ENCODE measurements around the gene TCP11. TPM values are rescaled to one million over a fixed set of nuclear protein-coding genes. Genes with fewer than 3 reads are reported as not detected.

TCP11 gene
- total RNA-seq, result not detected

DNA sequence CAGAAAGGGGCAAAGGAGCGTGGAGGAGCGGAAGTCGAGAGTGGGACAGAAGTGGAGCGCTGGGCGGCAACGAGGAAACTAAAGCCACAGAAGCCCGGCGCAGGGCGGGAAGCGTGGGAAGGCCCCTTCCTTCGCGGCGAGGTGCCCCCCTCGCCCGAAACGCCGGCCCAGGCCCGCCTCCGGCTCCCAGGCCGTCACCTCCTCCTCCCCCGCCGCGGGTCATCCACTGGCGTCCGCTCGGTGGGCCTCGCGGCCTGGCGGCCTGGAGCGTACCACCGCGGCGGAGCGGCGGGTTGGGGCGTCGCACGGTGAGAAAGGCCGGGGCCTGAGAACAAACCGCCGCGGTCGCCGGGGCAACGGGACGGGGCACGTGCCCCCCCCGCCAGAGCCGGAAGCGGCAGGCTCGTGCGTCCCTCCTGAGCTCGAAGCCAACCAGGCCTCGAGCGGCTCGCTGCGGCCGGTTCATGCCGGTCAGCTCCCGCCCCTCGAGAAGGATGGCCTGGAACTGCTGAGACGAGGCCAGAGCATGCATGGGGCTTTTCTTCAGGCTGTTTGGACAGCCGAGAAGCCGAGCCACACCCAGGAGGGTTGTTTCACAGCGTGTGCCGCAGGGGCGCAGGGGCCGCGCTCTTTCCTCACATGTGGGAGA, at the start of gene TCP11:
Gene TCP11 (minus strand): TSS at position 333 of the 649 bp plus-strand sequence. CDS start 469 bp downstream, outside the sequence.
- ATAC-seq, result peak; percentile 39
- Mint-ChIP-seq H3K27me3 (peaks cover 22% of the 10 kb centered on the region), H3K36me3 (ENCODE audit: low read depth) (no peaks in the 10 kb centered on the region), H3K4me1 (peaks cover 13% of the 10 kb centered on the region), H3K9me3 (ENCODE audit: low read depth) (no peaks in the 10 kb centered on the region), H3K27ac (no peak within 1 kb of the TSS), H3K4me3 (no peak within 1 kb of the TSS)
- intact Hi-C loops (cut with DNase I, micrococcal nuclease), result loop anchor here in 1 of 2 experiments (2.0 to 10.0 kb wide), 4 partner anchors 384 to 679 kb away; partner anchors contain the start of gene SNRPC
- ChIA-PET CTCF (interaction anchor here (0.7 to 2.6 kb wide), 3 partner anchors 65 to 118 kb away, joined by 4 to 27 read pairs (median 7); partner anchors contain the start of gene ZNF76), POLR2A (no interaction called here)
- peak; percentile 54 for DNase-seq

DNA sequence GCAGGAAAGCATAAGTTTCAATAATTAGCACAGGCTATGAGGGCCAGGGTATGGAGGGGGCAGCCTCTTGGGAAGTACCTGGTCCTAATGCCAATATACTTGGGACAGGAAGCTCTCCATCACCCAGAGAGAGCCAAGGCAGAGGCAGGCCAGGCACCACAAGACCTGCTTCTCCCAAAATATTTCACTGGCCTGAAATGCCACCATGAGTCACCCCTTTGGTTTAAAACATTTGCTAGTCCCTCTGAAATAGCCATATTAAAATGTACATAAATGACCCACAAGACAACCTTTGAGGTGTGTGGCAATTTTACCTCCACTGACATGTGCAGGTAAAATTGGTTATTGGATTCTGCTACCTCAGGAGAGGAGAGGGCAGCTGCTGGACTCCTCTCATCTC, 49.2 kb upstream of the TCP11 start:
- H3K4me3 Mint-ChIP-seq, result no peak overlapping the region
- intact Hi-C loops (cut with DNase I, micrococcal nuclease), result no loop called here
- no peaks in the 10 kb centered on the region for H3K4me1 Mint-ChIP-seq
- no peaks in the 10 kb centered on the region for H3K9me3 Mint-ChIP-seq (ENCODE audit: low read depth)
- H3K36me3 Mint-ChIP-seq (ENCODE audit: low read depth), result no peaks in the 10 kb centered on the region
- no peak overlapping the region for H3K27ac Mint-ChIP-seq
- H3K27me3 Mint-ChIP-seq, result peaks cover 3% of the 10 kb centered on the region
- ATAC-seq (no peak), DNase-seq (no peak)
- ChIA-PET POLR2A (no interaction called here), CTCF (interaction anchor here (0.6 to 1.5 kb wide), 3 partner anchors 14 to 96 kb away, joined by 3 to 5 read pairs (median 3); no protein-coding TSS in a partner anchor)

DNA sequence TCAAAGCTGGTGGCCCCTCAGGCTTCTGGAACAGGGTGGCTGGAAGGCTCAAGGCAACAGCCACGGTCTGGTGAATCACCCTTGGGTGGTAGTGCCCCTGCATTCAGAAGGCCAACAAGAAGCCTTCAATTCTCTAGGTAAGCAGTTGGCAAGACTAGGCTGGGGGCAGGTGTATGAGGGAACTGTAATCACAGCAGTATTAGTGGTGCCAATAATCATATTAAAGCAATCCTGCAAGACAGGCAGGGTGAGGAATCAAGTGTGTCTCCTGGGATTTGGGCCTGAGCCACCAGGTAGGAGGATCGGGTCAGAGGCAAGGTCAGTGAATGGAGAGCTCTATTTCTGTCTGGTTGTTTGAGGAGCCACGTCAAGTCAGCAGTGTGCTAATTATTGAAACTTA, 47.7 kb upstream of the TCP11 start:
- ATAC-seq (no peak), DNase-seq (no peak)
- ChIA-PET CTCF (interaction anchor here (1.0 kb wide), 1 partner anchor 16 kb away, joined by 3 read pairs; no protein-coding TSS in a partner anchor), POLR2A (no interaction called here)
- intact Hi-C loops (cut with DNase I, micrococcal nuclease), result no loop called here
- Mint-ChIP-seq H3K4me3 (no peak overlapping the region), H3K9me3 (ENCODE audit: low read depth) (no peaks in the 10 kb centered on the region), H3K36me3 (ENCODE audit: low read depth) (no peaks in the 10 kb centered on the region), H3K27me3 (peaks cover 8% of the 10 kb centered on the region), H3K27ac (no peak overlapping the region), H3K4me1 (no peaks in the 10 kb centered on the region)

DNA sequence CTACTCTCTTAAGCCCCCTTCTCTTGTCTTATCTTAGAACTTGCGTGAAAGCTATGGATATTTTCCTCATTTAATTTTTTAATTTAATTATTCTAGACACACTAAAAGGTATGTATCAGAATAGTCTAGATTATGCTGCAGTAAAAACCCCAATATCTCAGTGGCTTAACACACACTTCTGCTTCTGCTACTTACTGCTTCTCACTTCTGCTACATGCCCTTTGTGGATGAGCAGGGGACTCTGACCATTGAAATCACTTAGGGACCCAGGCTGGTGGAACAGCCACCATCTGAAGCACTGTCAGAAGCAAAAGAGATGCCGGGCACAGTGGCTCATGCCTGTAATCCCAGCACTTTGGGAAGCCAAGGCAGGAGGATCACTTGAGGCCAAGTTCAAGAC, 45.4 kb upstream of the TCP11 start:
- CTCF ChIA-PET, result interaction anchor here (0.6 to 2.0 kb wide), 7 partner anchors 15 to 260 kb away, joined by 3 to 5 read pairs (median 3); no protein-coding TSS in a partner anchor
- H3K27me3 Mint-ChIP-seq, result peaks cover 13% of the 10 kb centered on the region
- DNase-seq, result no peak
- H3K9me3 Mint-ChIP-seq (ENCODE audit: low read depth), result no peaks in the 10 kb centered on the region
- no peaks in the 10 kb centered on the region for H3K36me3 Mint-ChIP-seq (ENCODE audit: low read depth)
- peaks cover 2% of the 10 kb centered on the region for H3K4me1 Mint-ChIP-seq
- POLR2A ChIA-PET, result no interaction called here
- H3K27ac Mint-ChIP-seq, result no peak overlapping the region
- no peak overlapping the region for H3K4me3 Mint-ChIP-seq
- no peak for ATAC-seq
- intact Hi-C loops (cut with DNase I, micrococcal nuclease), result no loop called here

DNA sequence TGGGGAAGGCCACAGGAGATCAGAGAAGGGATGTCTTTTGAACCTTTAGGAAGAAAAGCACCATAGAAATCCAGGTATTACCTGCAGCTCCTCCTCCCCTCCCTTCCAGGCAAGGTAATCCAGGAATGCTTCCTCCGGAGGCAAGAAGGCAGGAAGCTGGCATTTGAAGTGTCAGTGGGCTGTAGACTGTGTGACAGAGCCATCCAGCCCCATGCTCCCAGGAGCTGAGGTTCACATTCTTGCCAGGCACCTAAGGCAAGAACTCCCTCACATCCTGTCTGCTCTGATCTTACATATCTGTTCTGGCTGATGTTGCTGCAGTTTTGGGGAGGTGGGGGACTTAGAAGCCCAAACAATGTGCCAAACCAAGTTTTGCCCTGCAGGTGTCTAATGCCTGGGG, 44.8 kb upstream of the TCP11 start:
- DNase-seq (no peak), ATAC-seq (no peak)
- ChIA-PET CTCF (interaction anchor here (0.6 to 2.0 kb wide), 5 partner anchors 18 to 260 kb away, joined by 3 to 5 read pairs (median 3); no protein-coding TSS in a partner anchor), POLR2A (no interaction called here)
- intact Hi-C loops (cut with DNase I, micrococcal nuclease), result no loop called here
- no peaks in the 10 kb centered on the region for H3K9me3 Mint-ChIP-seq (ENCODE audit: low read depth)
- no peak overlapping the region for H3K27ac Mint-ChIP-seq
- no peak overlapping the region for H3K4me3 Mint-ChIP-seq
- peaks cover 2% of the 10 kb centered on the region for H3K4me1 Mint-ChIP-seq
- H3K27me3 Mint-ChIP-seq, result peaks cover 14% of the 10 kb centered on the region
- H3K36me3 Mint-ChIP-seq (ENCODE audit: low read depth), result no peaks in the 10 kb centered on the region

DNA sequence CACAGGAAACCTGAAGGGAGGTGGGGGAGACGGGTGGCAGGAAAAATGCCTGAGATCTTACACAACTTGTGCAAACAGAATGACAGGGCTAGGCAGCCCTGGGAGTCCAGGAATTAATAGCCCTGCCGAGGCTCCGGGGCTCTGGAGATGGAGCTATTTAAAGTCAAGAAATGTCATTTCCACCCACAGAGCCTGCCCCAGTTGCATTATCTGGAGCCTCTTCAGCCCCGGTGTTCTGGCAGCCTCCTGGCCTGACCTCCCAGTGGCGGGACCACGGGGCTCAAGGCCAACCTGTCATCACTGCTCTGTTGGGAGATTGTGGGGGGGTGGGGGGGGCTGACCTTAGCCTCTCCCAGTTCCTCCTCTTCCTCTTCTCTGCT, 44.2 kb upstream of the TCP11 start:
- no peak for ATAC-seq
- no peaks in the 10 kb centered on the region for H3K9me3 Mint-ChIP-seq (ENCODE audit: low read depth)
- no peaks in the 10 kb centered on the region for H3K36me3 Mint-ChIP-seq (ENCODE audit: low read depth)
- ChIA-PET POLR2A (no interaction called here), CTCF (interaction anchor here (1.2 to 1.7 kb wide), 2 partner anchors 20 to 199 kb away, joined by 3 read pairs; no protein-coding TSS in a partner anchor)
- DNase-seq, result no peak
- intact Hi-C loops (cut with DNase I, micrococcal nuclease), result no loop called here
- no peak overlapping the region for H3K27ac Mint-ChIP-seq
- peaks cover 2% of the 10 kb centered on the region for H3K4me1 Mint-ChIP-seq
- peaks cover 14% of the 10 kb centered on the region for H3K27me3 Mint-ChIP-seq
- no peak overlapping the region for H3K4me3 Mint-ChIP-seq

DNA sequence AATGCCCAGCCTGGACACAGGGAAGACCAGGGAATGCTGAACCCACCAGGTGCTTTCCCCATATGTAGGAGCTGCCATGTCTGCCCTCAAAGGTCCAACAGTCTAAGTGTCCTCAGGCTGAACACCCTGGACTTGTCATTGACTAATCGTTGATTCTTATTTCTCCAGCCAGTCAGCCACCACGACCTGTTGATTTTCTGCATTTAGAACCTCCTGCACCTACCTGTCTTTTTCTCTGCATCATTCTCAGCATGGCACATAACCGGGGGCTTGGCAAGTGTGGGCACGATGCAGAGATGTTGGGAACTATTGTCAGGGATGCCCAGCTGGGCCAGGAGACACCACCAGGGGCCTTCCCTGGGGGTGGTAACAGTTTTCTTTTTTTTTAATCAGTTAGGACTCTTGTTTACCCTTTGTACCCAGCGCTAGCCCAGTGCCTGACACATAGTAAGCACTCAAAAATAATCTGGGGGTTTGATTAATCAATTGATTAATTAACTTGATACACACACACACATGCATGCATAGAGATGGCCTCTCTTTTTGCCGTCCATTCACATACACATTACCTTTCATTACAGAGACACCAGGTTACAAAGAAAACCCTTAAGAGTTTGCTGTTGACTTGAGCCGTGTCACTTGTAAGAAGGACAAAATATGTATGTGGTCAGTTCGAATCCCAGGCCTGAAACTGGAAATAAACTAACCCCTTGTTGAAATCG, 43.6 kb upstream of the TCP11 start:
- ChIA-PET CTCF (interaction anchor here (0.5 to 1.2 kb wide), 2 partner anchors 21 to 1484 kb away, joined by 3 read pairs; no protein-coding TSS in a partner anchor), POLR2A (no interaction called here)
- H3K27me3 Mint-ChIP-seq, result peaks cover 14% of the 10 kb centered on the region
- no peak overlapping the region for H3K4me3 Mint-ChIP-seq
- intact Hi-C loops (cut with DNase I, micrococcal nuclease), result no loop called here
- H3K4me1 Mint-ChIP-seq, result peaks cover 2% of the 10 kb centered on the region
- H3K9me3 Mint-ChIP-seq (ENCODE audit: low read depth), result no peaks in the 10 kb centered on the region
- DNase-seq (no peak), ATAC-seq (no peak)
- no peaks in the 10 kb centered on the region for H3K36me3 Mint-ChIP-seq (ENCODE audit: low read depth)
- H3K27ac Mint-ChIP-seq, result no peak overlapping the region

DNA sequence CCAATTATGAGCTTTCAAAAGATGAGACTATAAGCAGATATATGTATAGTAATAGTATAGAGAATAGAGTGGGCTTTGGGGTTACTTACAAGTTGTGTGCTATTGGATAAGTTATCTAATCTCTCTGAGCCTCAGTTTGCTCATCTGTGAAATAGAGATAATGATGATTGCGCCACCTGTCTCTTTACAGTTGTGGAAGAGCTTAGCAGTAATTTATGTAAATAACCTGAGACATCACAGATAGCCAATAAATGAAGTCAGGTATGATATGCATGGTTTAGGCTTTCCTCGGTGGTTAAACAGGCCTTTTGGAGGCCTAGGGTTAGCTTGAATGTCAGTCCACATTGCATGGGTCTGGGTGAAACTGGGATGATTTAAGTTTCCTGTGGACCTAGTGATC, 42.8 kb upstream of the TCP11 start:
- H3K4me1 Mint-ChIP-seq, result peaks cover 2% of the 10 kb centered on the region
- H3K4me3 Mint-ChIP-seq, result no peak overlapping the region
- H3K36me3 Mint-ChIP-seq (ENCODE audit: low read depth), result no peaks in the 10 kb centered on the region
- ATAC-seq (no peak), DNase-seq (no peak)
- no peaks in the 10 kb centered on the region for H3K9me3 Mint-ChIP-seq (ENCODE audit: low read depth)
- ChIA-PET CTCF (interaction anchor here (0.6 to 1.0 kb wide), 3 partner anchors 14 to 113 kb away, joined by 3 to 4 read pairs (median 3); no protein-coding TSS in a partner anchor), POLR2A (no interaction called here)
- H3K27ac Mint-ChIP-seq, result no peak overlapping the region
- H3K27me3 Mint-ChIP-seq, result peaks cover 14% of the 10 kb centered on the region
- intact Hi-C loops (cut with DNase I, micrococcal nuclease), result no loop called here

DNA sequence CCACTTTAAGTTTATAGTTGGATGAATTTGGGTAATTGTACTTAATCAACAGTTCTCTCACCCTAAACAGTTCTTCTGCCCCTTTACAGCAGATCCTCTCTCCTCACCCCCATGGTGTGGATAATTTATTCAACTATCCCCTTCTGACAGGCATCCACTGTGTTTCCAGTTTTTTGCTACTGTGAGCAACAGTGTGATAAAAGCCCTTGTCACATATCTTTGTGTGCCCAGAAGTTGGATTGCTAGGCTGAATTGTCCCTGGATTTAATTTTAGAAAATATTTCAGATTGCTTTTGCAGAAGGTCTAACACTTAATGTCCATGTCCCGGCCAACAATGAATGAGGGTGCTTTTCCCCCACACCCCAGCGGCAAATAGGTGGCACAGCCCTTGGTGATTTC, 42.1 kb upstream of the TCP11 start:
- Mint-ChIP-seq H3K27me3 (peaks cover 14% of the 10 kb centered on the region), H3K4me1 (peaks cover 2% of the 10 kb centered on the region), H3K36me3 (ENCODE audit: low read depth) (no peaks in the 10 kb centered on the region), H3K9me3 (ENCODE audit: low read depth) (no peaks in the 10 kb centered on the region), H3K27ac (no peak overlapping the region), H3K4me3 (no peak overlapping the region)
- DNase-seq (no peak), ATAC-seq (no peak)
- intact Hi-C loops (cut with DNase I, micrococcal nuclease), result no loop called here
- CTCF ChIA-PET, result interaction anchor here (0.8 to 1.0 kb wide), 2 partner anchors 14 to 19 kb away, joined by 3 to 4 read pairs; no protein-coding TSS in a partner anchor
- POLR2A ChIA-PET, result no interaction called here

DNA sequence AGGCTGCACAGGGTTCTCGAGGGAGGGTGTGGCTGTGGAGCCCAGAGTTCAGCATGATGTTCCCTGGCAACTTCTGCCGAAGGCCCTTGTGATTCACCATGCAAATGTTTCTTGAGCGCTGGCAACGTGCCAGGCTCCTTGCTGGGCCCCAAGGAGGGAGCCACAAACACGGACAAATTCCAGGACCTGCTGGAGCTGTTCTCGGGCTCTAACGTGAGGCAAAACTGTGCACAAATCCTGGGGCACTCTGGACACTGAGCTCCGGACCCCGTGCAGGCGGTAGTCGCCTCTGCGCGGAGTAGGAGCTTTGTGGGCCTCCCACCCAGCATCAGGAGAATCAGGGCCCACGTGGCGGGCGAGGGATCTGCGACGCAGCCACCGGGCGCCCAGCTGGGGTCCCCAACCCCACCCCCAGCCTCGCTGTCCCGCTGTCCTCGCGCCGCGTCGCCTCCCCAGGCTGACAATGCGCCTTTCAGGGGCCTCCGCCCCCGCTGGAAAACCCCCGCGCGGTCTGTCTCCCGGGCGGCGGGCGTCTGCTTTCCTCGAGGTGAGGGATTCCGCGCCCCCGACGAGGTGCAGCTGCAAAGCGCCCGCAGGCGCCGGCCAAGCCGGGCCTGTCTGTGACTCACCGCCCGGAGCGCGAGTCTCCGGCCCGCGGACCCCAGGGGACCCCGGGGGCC, 40.9 kb upstream of the TCP11 start:
- no peak overlapping the region for H3K27ac Mint-ChIP-seq
- no peaks in the 10 kb centered on the region for H3K9me3 Mint-ChIP-seq (ENCODE audit: low read depth)
- intact Hi-C loops (cut with DNase I, micrococcal nuclease), result no loop called here
- peaks cover 16% of the 10 kb centered on the region for H3K27me3 Mint-ChIP-seq
- no peak overlapping the region for H3K4me3 Mint-ChIP-seq
- H3K36me3 Mint-ChIP-seq (ENCODE audit: low read depth), result no peaks in the 10 kb centered on the region
- ATAC-seq (no peak), DNase-seq (peak; percentile 34)
- peaks cover 2% of the 10 kb centered on the region for H3K4me1 Mint-ChIP-seq
- ChIA-PET POLR2A (no interaction called here), CTCF (interaction anchor here (0.9 to 1.2 kb wide), 2 partner anchors 26 to 195 kb away, joined by 3 read pairs; no protein-coding TSS in a partner anchor)

DNA sequence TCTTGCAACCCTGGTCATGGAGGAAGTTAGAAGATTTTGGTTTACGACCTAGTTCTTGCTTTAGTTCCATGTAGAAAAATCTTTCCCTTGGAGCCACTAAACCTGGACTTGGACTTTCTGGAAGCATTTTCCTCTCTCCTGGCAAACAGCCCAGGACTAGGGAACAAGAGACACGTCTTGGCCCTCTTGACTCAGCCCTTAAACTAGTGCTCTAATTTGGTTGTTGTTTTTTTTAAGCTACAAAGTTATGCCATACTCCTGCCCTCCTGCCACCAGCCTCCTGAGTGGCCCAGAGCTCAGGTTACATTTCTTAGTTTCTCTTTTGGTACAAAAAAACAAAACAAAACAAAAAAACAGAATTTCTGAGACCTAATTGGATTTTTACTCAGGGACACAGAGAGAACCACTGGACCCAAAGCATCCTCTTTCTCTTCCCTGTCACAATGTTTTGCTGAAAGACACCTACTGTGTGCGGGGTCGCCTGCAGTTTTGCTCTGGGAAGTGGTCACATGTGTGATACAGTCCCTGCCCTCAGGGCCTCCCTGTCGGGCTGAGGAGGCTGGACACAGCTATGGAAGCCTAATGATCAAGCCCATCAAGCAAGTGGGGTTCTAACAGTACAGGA, 40.3 kb upstream of the TCP11 start:
- POLR2A ChIA-PET, result interaction anchor here (0.6 kb wide), 1 partner anchor 425 kb away, joined by 7 read pairs; no protein-coding TSS in a partner anchor
- no peak overlapping the region for H3K4me3 Mint-ChIP-seq
- intact Hi-C loops (cut with DNase I, micrococcal nuclease), result no loop called here
- peaks cover 16% of the 10 kb centered on the region for H3K27me3 Mint-ChIP-seq
- CTCF ChIA-PET, result interaction anchor here (0.9 to 1.2 kb wide), 2 partner anchors 26 to 195 kb away, joined by 3 read pairs; no protein-coding TSS in a partner anchor
- peaks cover 2% of the 10 kb centered on the region for H3K4me1 Mint-ChIP-seq
- ATAC-seq, result no peak
- no peaks in the 10 kb centered on the region for H3K36me3 Mint-ChIP-seq (ENCODE audit: low read depth)
- no peak for DNase-seq
- no peak overlapping the region for H3K27ac Mint-ChIP-seq
- H3K9me3 Mint-ChIP-seq (ENCODE audit: low read depth), result no peaks in the 10 kb centered on the region
